GM18508 (cell line): ENCODE results near the gene APP.
"Not testable (repeated sequence)": the region's sequence is repeated elsewhere in the genome, so short reads cannot be mapped to it uniquely, and the experiment has no call there.

ENCODE experiments used
- ATAC-seq: cut with Tn5 transposase; IDR thresholded peaks from one replicate; pipeline ENCODE4 v1.9.1; 2021; ENCODE audit warnings: moderate number of reproducible peaks; ENCODE audit not compliant: insufficient read depth, unreplicated experiment

APP gene

DNA sequence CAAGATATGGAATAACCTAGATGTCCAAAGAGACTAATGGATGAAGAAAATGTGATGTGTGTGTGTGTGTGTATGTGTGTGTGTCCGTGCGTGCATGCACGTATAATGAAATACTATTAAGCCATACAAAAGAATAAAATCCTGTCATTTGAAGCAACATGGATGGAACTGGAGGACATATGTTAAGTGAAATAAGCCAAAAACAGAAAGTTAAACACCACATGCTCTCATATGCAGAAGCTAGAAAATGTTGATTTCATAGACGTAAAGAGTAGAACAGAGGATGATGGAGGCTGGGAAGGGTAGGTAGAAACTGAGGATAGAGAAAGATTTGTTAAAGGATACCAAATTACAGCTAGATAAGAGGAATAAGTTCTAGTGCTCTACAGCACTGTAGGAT lies 133.7 kb downstream of the APP start:
- no peak for ATAC-seq

DNA sequence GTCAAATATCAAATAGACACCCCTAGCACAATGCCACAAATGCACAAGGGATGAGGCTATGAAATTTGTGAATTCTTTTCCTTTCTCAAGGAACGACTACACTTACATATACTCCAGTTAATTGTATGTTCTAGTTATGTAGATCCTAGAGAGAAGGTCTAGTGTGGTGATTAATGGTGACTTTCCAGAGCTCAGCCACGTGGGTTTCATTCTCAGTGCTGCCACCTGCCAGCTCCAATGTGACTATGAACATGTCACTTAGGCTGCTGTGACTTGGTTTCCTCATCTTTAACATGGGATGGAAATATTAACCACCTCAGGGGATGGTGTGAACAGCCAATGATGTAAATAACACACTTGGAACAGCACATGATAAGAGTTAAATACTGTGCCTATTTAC lies 138.3 kb downstream of the APP start:
- ATAC-seq, result no peak

DNA sequence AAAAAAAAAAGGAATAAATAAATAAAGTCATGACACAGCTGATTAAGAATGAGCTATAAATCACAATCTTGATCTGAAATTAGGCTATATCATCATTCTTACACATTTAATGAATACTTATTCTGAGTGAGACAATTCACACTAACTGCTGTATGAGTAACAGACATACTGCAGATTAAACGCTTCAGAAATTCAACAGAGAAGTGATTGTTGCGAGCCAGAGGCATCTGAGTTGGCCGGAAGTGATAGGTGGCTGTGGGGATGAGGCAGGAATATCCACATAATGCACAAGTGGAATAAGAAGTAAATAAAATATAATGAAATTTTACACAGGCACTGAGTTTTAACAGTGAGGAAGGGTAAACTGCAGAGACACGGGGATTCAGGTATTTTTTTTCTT lies 142.4 kb downstream of the APP start:
- no peak for ATAC-seq

DNA sequence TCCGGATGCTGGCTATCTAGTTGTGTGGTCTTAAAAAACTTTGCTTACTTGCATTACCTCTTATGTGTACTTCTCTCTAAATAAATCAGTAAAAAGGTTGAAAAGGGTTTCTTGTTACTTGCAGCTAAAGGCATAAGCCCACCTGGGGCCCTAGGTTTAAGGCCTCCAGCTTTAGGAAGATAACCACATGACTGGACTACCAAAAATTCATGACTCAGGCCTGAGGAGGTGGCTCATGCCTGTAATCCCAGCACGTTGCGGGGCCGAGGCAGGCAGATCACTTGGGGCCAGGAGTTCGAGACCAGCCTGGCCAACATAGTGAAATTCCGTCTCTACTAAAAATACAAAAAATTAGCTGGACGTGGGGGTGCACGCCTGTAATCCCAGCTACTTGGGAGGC lies 142.9 kb downstream of the APP start:
- no peak for ATAC-seq

DNA sequence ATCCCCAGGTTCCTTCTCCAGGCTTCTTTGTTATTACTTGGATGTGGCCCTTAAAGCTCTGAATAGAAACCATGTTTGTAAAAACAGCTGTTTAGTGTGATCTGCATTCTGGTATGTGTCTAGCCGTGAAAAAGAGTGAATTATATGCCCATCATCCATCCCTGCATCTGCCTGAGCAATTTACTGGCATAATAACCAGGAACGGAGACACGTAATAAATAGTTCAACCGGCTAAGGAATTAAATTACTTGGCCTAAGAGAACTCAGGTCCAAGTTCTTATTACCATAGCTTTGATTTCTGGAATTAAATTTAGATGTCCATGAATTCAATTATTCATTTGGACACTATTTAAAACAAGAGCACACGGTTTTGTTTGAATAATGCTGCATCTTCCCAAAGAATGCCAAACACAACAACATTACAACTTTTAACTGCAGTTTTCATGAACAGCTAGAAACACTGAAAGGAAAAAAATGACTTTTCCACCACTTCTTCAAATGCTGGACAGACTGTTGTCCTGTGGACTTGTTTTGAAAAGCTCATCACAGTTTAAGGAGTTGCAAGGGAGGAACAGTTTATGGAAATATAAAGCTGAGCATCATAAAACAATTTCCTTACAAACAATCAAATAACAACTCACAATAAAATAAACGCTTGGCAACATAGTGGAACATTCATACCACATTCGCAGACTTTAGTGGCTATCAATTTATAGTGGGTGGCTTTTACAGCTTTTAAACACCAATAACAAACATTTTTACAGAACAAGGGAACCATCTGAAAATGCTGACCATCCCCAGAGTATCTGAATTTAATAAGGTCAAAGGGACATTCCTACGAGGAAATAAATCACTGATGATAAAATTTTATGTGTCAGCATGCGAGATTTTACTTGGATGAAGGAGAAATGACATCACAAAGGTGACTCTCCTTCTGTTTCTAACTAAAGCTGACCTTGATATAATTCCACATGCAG lies 144.7 kb downstream of the APP start:
- no peak for ATAC-seq

DNA sequence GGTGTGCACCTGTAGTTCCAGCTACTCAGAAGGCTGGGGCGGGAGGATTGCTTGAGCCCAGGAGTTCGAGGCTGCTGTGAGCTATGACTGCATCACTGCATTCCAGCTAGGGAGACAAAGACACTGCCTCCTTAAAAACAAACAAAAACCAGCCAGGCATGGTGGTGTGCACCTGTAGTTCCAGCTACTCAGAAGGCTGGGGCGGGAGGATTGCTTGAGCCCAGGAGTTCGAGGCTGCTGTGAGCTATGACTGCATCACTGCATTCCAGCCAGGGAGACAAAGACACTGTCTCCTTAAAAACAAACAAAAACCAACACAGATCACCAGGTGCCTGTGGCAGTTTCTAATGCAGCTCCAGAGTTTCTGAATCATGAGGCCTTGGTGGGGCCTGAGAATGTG lies 147.2 kb downstream of the APP start:
- not testable (repeated sequence) for ATAC-seq

DNA sequence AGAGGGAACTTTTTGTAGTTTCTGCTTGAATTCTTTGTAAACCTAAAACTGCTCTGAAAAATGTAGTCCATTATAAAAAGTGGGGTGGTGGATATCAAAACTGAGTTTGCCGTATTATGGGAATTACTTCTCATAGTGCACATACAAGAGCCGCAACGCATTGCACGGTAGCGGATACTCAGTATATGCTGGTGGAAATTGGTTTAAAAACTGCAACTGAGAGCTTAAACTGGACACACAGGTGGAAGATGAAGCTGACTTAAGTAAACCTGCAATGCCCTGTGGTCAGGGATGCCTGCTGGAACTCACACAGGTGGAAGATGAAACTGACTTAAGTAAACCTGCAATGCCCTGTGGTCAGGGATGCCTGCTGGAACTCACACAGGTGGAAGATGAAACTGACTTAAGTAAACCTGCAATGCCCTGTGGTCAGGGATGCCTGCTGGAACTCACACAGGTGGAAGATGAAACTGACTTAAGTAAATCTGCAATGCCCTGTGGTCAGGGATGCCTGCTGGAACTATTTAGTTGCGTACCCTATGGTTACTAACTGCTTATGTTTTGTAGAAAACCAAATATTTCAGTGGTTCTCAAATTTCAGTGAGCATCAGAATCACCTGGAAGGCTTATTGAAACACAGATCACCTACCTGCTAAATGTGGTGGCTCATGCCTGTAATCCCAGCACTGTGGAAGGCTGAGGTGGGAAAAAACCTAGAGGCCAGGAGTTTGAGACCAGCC lies 147.8 kb downstream of the APP start:
- ATAC-seq, result not testable (repeated sequence)

DNA sequence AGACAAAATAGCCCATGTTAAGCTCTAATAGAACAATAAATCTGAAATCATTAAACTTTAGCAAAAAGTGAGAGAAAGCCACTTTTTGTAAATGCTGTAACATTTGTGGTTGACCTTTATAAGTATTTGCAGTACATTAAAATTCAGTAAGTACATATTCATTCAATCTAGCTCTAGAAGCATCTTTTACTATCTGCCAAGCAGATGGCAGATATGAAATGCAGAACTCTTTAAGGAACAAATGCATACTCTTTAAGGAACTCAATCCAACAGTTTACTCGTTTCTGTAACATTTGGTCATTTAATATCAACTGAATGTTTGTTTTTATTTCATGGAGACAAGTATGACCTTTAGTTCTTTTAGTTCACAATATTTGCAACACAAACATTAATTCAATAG lies 150.1 kb downstream of the APP start:
- ATAC-seq, result no peak

DNA sequence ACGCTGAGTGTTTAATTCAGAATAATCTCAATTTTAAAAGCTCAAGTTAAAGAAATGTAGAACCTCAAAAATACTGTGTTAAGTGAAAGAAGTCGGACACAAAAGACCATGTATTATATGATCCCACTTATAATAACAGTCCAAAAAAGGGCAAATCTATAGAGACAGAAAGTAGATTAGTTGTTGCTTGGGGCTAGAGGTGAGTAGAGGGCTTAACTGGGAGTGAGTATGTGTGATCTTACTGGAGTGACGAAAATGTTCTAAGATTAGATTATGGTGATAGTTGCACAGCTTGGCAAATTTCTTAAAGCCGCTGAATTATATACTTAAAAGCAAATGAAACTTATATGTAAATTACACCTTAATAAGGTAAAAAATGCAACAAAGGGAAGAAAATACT lies 150.5 kb downstream of the APP start:
- ATAC-seq, result no peak

DNA sequence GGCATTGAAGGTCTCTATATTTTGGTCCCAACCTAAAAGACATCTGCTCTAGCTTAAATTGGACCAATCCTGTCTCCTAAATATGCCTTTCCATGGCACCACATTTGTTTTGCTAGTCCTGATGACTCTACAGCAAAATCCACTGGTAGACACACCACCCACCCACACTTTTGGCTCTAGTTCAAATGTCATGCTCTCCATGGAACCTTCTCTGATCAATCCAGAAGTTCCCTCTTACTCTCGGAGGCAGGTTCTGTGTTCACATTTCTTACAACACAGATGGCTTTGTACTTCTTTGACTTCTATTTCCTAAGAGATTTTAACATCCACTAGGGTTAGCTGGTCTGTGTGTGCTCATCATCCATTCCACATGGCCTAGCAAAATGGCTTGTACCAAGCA lies 151.3 kb downstream of the APP start:
- ATAC-seq, result no peak

DNA sequence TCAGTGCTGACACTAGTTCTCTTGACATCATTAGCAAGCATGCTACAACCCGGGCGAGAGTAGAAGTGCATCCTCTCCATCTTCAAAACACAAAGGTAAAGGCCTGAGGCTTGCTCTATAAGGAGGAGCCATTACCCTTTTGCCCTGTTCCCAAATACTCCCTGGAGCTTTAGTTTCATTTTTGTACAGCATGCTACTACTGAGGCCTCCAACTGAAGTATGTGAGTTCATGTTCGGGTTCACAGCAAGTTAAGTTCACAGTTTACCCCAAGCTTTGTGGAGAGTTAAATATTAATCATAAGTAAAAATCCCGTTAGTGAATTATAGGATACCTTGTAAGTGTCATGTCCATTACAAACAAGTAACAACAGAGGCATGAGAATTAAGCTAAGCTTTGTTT lies 156.6 kb downstream of the APP start:
- ATAC-seq, result no peak

DNA sequence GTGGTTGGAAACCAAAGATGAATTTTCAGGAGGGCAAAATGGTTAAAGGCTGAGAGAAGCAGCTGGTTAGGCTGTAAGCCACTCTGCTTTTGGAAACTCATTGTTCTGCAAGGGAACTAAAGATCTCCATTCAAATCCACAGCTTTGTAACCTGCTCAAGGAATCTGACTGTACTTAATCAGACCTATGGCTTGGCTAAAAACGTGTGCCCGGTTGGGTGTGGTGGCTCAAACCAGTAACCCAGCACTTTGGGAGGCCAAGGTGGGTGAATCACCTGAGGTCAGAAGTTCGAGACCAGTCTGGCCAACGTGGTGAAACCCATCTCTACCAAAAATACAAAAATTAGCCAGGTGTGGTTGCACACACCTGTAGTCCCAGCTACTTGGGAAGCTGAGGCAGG lies 158.1 kb downstream of the APP start:
- not testable (repeated sequence) for ATAC-seq

DNA sequence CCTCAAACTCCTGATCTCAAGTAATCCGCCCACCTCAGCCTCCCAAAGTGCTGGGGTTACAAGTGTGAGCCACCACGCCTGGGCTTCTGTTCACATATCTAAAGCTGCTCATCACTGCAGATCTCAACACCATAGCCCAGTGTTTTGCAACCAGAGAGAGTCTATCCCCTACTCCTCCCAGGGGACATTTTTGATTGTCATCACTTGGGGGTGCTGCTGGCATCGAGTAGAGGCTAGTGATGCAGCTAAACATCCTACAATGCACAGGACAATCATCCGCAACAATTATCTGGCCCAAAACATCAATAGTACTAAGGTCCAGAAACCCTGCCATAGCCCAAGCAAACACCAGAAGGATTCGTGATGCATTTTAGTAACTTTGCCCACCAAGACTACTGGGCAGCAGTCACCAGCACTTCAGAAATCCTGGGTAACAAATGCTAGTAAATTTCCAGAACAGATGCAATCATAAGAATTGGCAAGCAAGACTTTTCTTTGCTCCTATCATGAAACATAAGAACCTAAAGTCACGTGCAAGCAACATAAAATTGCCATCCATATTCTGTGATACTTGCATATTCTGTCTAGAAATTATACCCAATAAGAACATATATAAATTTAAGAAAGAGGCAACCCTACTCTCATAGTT lies 159.2 kb downstream of the APP start:
- ATAC-seq, result no peak

DNA sequence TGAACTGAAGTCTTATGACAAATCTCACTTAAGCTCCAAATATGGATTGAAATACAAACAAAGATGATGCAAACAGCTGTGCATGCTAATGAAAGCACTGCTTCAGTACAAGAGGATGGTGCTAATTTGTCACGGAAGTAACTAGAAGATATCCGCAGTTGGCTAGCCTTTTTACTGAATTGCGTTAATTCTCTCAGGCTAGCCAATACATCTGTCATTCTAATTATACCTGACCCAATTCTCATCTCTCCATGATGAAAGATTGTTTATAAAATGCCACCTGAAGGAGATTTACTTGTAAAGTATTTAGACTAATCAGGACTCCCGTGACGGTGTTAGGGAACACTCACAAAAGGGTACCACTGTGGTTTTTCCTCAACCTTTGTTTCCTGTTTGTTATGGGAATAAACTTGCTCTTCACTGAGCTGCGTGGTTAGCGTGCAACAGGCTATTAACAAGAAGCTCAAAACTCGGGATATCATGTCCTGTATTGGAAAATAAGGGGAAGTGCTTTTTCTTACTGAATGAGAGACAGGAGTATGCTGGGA lies 162.5 kb downstream of the APP start:
- ATAC-seq, result no peak

DNA sequence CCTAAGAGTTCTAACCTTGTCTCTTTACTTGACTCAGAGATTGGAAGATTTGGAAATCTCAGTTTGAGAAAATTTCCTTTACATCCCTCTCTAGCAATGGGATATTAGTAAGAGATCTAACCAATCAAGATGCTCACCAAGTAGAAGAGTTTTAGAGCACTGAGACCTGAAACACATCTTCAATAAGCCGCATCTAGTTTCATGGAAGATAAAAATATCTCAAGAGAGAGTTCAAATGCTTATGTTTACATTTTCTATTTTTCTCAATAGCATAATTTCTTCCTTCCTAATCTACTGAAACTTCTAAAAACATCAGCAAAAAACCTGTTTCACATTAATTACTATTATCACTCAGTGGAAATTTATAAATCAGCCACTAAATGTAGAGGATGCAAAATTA lies 165.1 kb downstream of the APP start:
- no peak for ATAC-seq

DNA sequence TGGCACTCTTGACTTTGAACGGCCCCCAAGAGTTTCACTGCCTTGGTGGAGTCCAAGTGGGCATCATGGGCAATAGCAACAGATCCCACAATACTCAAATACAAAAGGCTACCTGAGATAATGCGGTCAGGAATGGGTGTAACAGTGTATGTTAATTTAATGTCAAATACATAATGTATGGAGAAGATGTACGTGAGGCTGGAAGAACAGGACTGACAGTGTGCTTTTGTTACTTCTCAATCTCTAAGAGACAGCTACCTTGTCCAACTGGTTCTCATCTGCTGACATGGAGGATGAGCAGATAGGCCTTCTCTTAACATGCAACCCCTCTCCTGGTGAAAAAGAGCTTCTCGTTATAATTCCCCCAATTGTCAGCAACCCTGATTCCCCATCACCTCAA lies 167.2 kb downstream of the APP start:
- ATAC-seq, result no peak

DNA sequence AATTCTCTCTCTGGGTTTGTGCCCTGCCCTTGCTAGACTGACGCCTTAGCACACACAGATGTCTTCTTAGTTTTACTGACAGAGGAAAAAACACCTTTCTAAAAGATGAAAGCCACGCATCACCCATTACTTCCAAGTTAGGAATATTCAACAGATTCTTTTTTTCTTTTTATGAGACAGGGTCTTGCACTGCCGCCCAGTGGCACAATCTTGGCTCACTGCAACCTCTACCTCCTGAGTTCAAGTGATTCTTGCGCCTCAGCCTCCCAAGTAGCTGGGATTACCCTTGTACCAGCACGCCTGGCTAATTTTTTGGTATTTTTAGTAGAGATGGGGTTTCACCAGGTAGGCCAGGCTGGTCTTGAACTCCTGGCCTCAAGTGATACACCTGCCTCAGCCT lies 169.2 kb downstream of the APP start:
- no peak for ATAC-seq

DNA sequence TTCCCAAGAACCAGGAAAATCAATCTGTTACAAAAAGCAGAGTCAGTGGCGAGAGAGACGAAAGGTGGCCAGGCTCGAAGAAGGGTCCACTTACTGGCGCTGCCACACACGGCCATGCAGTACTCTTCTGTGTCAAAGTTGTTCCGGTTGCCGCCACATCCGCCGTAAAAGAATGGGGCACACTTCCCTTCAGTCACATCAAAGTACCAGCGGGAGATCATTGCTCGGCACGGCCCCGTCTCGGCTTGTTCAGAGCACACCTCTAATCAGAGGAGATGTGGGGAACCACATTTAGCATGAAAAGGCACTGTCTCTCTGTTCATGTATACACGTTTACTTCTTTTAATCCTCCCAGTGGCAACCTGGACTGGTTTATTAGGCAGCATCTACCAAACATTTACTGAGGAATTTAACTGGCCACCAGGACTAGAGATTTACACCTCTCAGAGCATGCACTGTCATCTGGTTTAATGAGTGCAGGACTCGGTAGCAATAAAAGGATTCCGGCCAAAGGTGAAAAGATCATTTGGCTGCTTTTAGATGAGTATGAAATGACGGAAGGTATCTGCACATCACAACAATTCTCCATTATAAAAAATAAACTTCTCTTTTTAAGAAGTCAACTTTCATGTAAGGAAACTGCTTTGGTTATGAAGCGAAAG lies 170.5 kb downstream of the APP start:
- ATAC-seq, result no peak

DNA sequence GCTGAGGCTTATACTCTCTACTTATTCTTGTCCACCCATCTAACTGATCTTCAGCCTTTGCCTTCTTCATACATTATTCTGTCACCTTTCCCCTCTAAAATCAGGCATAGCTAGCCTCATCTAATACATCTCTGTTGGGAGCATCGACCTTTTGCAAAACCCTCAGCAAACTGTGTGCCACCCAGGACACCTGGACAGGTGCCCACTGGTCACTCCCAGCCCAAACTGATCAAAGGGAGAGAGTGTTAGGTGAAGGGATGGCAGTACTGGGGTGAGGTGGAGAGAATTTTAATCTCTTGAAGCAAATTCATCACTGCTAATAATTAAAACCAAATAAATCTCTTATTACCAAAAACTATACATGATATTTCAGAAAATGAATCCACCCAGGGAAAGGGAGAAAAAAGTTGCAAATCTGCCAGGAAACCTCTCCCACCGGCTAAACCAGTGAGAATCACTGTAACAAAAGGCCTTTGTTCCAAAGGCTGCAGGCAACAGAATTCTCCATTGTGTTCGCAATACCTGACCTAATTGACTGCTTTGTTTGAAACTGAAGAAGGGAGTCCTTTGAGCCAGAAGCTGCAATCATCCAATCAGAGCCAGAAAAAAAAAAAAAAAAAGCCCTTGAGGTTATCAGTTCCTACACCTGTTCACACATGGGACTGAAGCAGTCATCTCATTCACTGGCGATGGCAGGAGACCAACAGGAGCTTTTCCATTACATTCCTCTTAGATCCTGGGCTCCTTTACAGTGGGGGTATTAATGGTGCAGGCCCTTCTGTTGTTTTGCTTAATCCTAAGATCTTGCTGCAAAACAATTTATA lies 172.6 kb downstream of the APP start:
- no peak for ATAC-seq
